G401 (cell line): ENCODE measurements around the gene ETS1. TPM values are rescaled to one million over a fixed set of nuclear protein-coding genes. Genes with fewer than 3 reads are reported as not detected.

ENCODE experiments used
- DNase-seq: peaks from one replicate; pipeline ENCODE4 v3.0.0-alpha.2; 2015; ENCODE audit warnings: low spot score
- in situ Hi-C: cut with HindIII; loops from 2 replicates; pipeline ENCODE4 v1.10.0; 2016; ENCODE audit warnings: low sequenced_read_pairs, mixed read lengths
- total RNA-seq: library from RNA; depleted of rRNA; stranded (reverse); fragments of >200 nt; shearing (Covaris generic); gene quantifications from 2 replicates; pipeline ENCODE4 v1.2.3, GENCODE V29; 2014

The ETS1 gene
- total RNA-seq, 1 experiment from 2014 or later: 61.7 TPM

GRCh38 chr11:128497061-128497775 lies 90.1 kb downstream of the ETS1 start:
- in situ Hi-C loops: no loop called here
- peak; percentile 63 for DNase-seq

DNA sequence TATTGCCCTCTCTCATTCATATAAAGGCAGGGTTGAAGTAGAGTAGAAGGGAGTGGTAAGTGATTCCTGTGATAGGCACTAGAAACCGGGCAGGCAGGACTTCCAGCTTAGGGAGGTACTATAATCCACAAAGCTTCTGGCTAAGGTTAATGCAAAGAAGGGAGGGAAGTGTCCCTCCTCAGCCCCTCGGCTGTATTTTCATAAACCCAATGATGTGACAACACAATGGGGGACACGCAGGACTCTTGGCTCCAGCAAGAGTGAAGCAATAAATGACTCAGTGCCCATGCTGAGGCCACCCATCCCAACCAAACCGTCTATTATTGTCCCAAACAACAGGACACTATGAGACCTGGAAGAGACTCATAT lies 90.7 kb downstream of the ETS1 start:
- DNase-seq: no peak
- in situ Hi-C loops: no loop called here

DNA sequence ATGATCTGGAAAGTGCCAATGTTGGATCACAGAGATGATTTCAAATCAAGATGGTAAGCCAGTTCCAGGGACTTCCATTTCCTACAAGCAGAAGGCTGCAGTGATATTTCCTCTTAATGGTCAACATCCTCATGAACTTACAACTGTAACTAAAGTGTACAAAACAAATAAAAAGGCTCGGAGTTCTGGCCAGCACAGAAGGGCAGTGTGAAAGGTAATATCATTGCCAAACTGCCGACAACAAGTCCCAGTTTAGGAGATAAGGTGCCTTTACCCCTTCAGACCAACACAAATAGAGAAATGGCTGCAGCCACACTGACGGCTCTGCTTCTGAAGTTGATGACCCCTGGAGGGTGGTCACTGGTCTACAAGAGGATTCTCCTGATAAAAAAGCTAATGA lies 91.1 kb downstream of the ETS1 start:
- DNase-seq: no peak
- in situ Hi-C loops: no loop called here

DNA sequence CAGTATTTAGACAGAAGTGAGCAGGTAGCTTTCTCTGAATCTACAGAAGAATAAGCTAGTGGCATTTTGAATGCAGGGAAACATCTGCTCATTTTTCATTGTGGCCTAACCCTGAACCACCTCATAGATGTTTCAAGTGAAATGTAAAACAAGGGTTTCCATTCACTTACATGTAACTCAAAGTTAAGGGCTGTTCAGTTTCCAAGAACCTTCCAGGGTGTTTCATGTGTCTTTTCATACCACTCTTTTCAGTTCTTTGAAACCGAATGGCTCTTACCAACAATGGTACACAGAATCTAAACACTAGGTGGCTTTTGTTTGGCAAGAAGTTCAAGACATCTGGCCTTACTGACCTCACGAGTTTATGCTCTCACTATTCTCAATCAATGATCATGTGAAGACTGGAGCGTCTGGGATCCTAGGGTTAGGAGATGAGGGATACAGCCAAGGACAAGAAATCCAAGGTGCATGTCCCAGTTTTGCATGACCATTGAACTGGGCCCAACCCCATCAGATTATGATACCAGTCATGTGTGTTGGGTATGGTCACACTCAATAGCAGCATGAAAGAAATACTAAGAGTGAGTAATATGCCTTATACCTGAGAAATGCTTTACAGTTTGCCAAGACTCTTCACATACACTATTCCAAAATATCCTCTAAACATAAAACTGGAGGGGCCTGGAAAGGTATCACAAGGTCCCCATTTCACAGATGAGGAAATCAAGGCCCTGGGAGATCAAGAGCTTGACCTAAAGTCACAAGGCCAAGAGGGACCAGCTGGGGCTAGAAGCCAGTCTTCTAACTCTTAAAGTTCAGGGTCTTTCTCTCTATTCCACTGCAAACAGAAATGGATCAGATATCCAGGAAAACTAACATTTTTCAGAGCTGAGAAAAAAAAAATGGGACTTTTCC lies 92.7 kb downstream of the ETS1 start:
- DNase-seq: no peak
- in situ Hi-C loops: no loop called here

GRCh38 chr11:128493570-128493965 lies 93.8 kb downstream of the ETS1 start:
- DNase-seq: no peak
- in situ Hi-C loops: no loop called here

GRCh38 chr11:128492903-128493569 lies 94.3 kb downstream of the ETS1 start:
- DNase-seq: no peak
- in situ Hi-C loops: no loop called here

DNA sequence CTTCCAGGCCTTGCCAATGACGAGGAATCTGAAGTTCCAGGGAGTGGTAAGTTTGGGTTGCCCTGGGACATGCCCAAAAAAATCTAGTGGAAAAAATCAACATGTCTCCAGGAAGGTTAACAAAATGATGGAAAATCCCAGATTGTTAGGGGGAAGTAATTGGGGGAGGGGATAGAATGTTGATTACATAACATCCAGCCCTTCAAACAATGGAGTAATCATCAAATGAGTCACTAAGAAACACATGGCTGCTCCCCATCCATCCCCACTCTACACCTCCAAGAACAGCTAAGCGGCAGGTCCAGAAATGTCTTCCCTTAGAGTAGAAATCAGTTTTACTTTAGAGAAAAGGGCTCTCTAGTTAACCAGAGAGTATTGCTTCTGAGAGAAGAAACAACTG lies 94.9 kb downstream of the ETS1 start:
- in situ Hi-C loops: no loop called here
- no peak for DNase-seq

DNA sequence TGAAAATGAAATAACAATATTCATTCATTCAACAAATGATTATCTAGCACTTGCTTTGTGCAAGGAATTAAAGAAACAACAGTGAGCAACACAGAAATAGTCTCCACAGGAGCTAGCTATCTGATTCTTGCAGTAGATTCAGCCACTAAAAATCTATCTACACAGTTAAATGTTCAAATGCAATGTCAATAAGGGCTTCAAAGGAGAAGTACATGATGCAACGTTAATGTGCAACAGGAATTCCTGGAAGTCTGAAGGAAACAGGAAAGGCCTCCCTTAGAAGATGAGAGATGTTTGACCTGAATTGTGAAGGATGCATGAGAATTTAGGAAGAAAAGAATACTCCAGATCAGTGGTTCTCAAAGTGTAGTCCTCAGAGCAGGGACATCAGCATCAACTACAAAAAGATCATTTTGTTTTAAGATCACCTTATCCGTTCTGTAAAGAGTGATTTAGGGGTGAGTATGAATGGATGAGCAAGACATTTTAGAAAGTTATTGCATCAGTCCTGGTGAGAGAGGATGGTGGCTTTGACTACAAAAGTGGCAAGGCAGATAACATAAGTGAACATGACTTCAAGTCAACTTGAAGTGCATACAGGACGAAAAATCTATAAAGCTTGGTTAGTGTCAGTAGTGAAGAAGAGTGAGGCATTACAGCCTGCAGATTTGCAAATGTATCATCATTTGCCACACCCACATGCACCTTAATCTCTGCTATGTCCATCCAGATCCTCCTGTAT lies 96.0 kb downstream of the ETS1 start:
- in situ Hi-C loops: no loop called here
- DNase-seq: no peak

DNA sequence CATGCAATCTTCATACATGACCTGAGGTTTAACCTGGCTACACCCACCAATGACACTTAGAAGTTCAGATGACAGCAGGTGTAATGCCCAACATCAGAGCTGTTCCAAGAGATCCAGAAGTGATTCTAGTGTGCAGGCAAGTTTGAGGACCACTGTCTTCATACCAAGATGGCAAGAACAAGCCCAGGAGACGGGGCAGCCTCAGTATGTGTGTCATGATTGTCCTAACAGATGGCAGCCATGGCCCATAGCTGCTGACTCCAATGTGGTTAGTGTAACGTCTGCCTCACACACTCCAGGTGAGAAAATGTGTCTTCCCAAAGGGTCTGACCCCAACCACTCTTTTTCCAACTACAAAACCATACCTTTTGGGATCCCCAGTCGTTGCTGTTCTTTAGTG lies 97.3 kb downstream of the ETS1 start:
- in situ Hi-C loops: no loop called here
- no peak for DNase-seq

GRCh38 chr11:128488471-128488870 lies 98.9 kb downstream of the ETS1 start:
- DNase-seq: no peak
- in situ Hi-C loops: no loop called here

GRCh38 chr11:128487978-128488377 lies 99.4 kb downstream of the ETS1 start:
- in situ Hi-C loops: no loop called here
- DNase-seq: no peak

DNA sequence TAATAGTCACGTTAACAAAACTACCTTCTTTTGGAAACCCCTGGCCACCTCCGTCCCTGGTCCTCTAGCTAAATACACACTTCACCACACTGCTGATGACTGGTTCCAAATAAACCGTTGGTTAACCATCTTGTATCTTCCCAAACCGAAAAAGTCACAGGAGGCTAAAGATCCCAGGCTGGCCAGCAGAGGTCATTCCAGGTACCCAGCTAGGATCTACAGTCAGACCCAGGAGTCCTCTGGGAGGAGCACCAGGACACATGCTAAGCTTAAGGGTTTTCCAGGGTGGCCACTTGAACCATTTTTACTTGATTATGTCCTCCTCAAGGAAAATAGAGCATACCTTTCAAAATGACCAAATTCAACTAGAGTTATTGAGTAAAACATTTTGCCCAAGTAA lies 103.2 kb downstream of the ETS1 start:
- in situ Hi-C loops: no loop called here
- no peak for DNase-seq

GRCh38 chr11:128483211-128483788 lies 104.1 kb downstream of the ETS1 start:
- in situ Hi-C loops: no loop called here
- DNase-seq: no peak

GRCh38 chr11:128482512-128483191 lies 104.7 kb downstream of the ETS1 start:
- no peak for DNase-seq
- in situ Hi-C loops: no loop called here

DNA sequence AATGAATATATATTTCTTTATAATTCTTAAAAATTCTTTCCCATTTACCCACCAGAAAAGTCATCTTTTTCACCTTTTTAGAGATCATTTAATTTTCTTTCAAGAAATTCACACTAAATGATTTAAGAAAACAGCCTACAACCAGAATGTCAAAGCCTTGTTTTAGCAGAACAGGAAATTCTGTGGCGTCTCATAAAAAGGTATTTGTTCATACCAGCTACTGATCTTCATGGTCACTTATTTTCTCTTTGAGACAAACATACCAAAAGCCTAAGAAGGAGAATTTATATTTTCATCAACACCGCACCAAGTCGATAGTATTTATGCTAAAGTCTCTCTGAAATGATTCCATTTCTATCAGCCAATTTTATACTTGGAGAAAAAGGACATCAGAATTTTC lies 105.3 kb downstream of the ETS1 start:
- in situ Hi-C loops: no loop called here
- DNase-seq: no peak

GRCh38 chr11:128481135-128481534 lies 106.2 kb downstream of the ETS1 start:
- DNase-seq: no peak
- in situ Hi-C loops: no loop called here

GRCh38 chr11:128480665-128481064 lies 106.7 kb downstream of the ETS1 start:
- no peak for DNase-seq
- in situ Hi-C loops: no loop called here

GRCh38 chr11:128480066-128480465 lies 107.3 kb downstream of the ETS1 start:
- DNase-seq: no peak
- in situ Hi-C loops: no loop called here

GRCh38 chr11:128479144-128479543 lies 108.2 kb downstream of the ETS1 start:
- no peak for DNase-seq
- in situ Hi-C loops: no loop called here
